Ascending aorta (tissue), 2 donors: Measurements from ENCODE around the gene SCO2. TPM values are rescaled to one million over a fixed set of nuclear protein-coding genes. Genes with fewer than 3 reads are reported as not detected.

ENCODE experiments used
- DNase-seq, 2 donors: peaks; one replicate each; pipeline ENCODE4 v3.0.0-alpha.2; 2019; ENCODE audit warnings: low spot score in 2 of 2
- H3K27ac ChIP-seq, 2 donors: fragments of 200-600 bp; sonication (generic); one replicate each; pipeline ENCODE4 v1.5.1; 2016 to 2017; ENCODE audit warnings: mild to moderate bottlenecking in 1 of 2
- H3K27me3 ChIP-seq: fragments of 200-600 bp; sonication (generic); one replicate; pipeline ENCODE4 v1.5.1; 2017
- H3K36me3 ChIP-seq, 2 donors: fragments of 200-600 bp; sonication (generic); one replicate each; pipeline ENCODE4 v1.5.1; 2016
- H3K4me1 ChIP-seq, 2 donors: fragments of 200-600 bp; sonication (generic); one replicate each; pipeline ENCODE4 v1.5.1; 2016 to 2017; ENCODE audit warnings: mild to moderate bottlenecking in 1 of 2
- H3K4me3 ChIP-seq, 2 donors: fragments of 200-600 bp; sonication (generic); one replicate each; pipeline ENCODE4 v1.5.1; 2016 to 2017; ENCODE audit warnings: mild to moderate bottlenecking in 1 of 2
- H3K9me3 ChIP-seq, 2 donors: fragments of 200-600 bp; sonication (generic); one replicate each; pipeline ENCODE4 v1.5.1; 2016
- CTCF ChIP-seq, 3 experiments: fragments of 200-600 bp in 2 of 3; fragments of 450-650 bp in 1 of 3; sonication (generic) in 2 of 3; IDR thresholded peaks; one replicate each; pipeline ENCODE4 v1.5.1; 2016 to 2019; ENCODE audit warnings: antibody characterized with exemption in 3 of 3, mild to moderate bottlenecking in 1 of 3, moderate library complexity in 1 of 3
- intact Hi-C: fragments of 100-400 bp; cut with DNase I; formaldehyde crosslinking; loops from one replicate; pipeline ENCODE4 v1.15.1; 2023
- total RNA-seq: library from RNA; depleted of rRNA; stranded (reverse); fragments of >200 nt; gene quantifications from one replicate; pipeline ENCODE4 v1.1.0, GENCODE V29; 2016

The SCO2 gene, protein sequence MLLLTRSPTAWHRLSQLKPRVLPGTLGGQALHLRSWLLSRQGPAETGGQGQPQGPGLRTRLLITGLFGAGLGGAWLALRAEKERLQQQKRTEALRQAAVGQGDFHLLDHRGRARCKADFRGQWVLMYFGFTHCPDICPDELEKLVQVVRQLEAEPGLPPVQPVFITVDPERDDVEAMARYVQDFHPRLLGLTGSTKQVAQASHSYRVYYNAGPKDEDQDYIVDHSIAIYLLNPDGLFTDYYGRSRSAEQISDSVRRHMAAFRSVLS
- total RNA-seq = not detected

GRCh38 chr22:50525104-50525857 lies at the start of gene SCO2:
Gene SCO2 (minus strand): TSS chr22:50525598. CDS start chr22:50524411, 1,187 bp downstream.
- TF ChIP-seq CTCF (IDR thresholded peaks at IDR 0.05) = peak; percentile 47 to 54 (median 54)
- intact Hi-C loops = loop anchor here (1.0 to 5.0 kb wide), 3 partner anchors 17 to 102 kb away; partner anchors contain the start of genes ARSA, CHKB and NCAPH2
- Histone ChIP-seq H3K27ac (peak within 1 kb of the TSS; percentile 85 to 93), H3K4me1 (peaks cover 6 to 19% of the 10 kb centered on the region in 2 donors), H3K27me3 (no peaks in the 10 kb centered on the region), H3K4me3 (peak within 1 kb of the TSS; percentile 75 to 79), H3K36me3 (peaks cover 13 to 35% of the 10 kb centered on the region in 2 donors), H3K9me3 (no peaks in the 10 kb centered on the region)
- DNase-seq = peak; percentile 77 to 97

DNA sequence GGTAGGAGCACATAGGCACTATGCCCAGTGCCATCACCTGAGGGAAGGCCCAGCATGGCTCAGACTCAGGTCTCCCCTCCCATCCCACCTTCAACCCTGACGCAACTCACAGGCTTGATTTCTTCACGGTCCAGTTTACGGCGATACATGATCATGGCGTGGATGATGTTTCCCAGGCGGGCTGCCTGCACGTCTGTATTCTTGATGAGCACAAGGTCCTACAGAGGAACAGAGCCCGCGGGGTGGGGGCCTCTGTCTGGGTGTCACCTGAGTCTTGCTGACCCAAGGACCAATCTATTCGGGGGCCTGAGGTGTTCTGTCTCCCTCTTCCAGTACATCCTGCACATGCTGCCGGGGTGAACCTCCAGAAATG lies 49.0 kb upstream of the SCO2 start:
- Histone ChIP-seq H3K27ac (no peak overlapping the region), H3K36me3 (no peaks in the 10 kb centered on the region), H3K9me3 (no peaks in the 10 kb centered on the region), H3K27me3 (peaks cover 5% of the 10 kb centered on the region), H3K4me3 (no peak overlapping the region), H3K4me1 (peaks cover 3 to 10% of the 10 kb centered on the region in 2 donors)
- intact Hi-C loops = no loop called here
- TF ChIP-seq CTCF (IDR thresholded peaks at IDR 0.05) = no peak
- DNase-seq = no peak

GRCh38 chr22:50573491-50574382 lies 48.3 kb upstream of the SCO2 start:
- H3K36me3 ChIP-seq = no peaks in the 10 kb centered on the region
- DNase-seq = no peak
- H3K4me1 ChIP-seq = peaks cover 3 to 8% of the 10 kb centered on the region in 2 donors
- H3K9me3 ChIP-seq = no peaks in the 10 kb centered on the region
- peaks cover 5% of the 10 kb centered on the region for H3K27me3 ChIP-seq
- H3K4me3 ChIP-seq = no peak overlapping the region
- intact Hi-C loops = no loop called here
- H3K27ac ChIP-seq = no peak overlapping the region
- TF ChIP-seq CTCF (IDR thresholded peaks at IDR 0.05) = no peak

DNA sequence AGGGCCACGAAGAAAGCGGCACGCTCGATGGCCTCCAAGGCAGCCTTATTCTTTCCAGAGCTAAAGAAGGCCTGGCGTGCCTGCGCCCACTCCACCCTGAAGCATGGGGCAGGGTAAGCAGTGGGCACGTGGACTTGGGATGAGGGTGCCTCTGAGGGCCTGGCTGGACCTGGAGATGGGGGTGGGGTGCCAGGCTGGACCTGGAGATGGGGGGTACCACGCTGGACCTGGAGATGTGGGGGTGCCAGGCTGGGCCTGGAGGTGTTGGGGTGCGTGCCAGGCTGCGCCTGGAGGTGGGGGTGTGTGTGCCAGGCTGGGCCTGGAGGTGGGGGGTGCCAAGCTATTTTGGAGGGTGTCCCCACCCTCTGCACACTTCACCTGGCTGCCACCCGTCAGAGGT lies 47.6 kb upstream of the SCO2 start:
- intact Hi-C loops = no loop called here
- Histone ChIP-seq H3K4me1 (peaks cover 0 to under 1% of the 10 kb centered on the region in 2 donors), H3K4me3 (no peak overlapping the region), H3K36me3 (no peaks in the 10 kb centered on the region), H3K27me3 (peaks cover under 1% of the 10 kb centered on the region), H3K9me3 (no peaks in the 10 kb centered on the region), H3K27ac (no peak overlapping the region)
- TF ChIP-seq CTCF (IDR thresholded peaks at IDR 0.05) = no peak
- no peak for DNase-seq
